K562 (cell line): Measurements from ENCODE around the gene AKNA. TPM values are rescaled to one million over a fixed set of nuclear protein-coding genes. Genes with fewer than 3 reads are reported as not detected.

Source experiments
- ATAC-seq: fragments of 200-7000 bp; cut with Tn5 transposase; 3 replicates; pipeline ENCODE4 v1.9.1; 2020; ENCODE audit warnings: moderate library complexity
- BruUV-seq: library from RNA; stranded (reverse); fragments of 400-500 nt; replicated peaks from 2 replicates; lab custom pipeline; 2021; lab: Mats Ljungman, UMichigan
- CTCF ChIA-PET: fragments of 300-600 bp; formaldehyde crosslinking; extraction: SDS; loops from one replicate; lab custom pipeline; 2021; ENCODE audit warnings: low intra/inter-chr PET ratio; lab: Yijun Ruan, JAX
- POLR2A ChIA-PET: fragments of 300-600, 350-650 bp; sonication (Branson Sonifier 250); formaldehyde crosslinking; extraction: SDS; loops from one replicate; lab custom pipeline; 2021; ENCODE audit warnings: antibody characterized with exemption, inconsistent platforms; lab: Yijun Ruan, JAX
- DNase-seq, 4 experiments: peaks; one replicate each; pipeline versions ENCODE4 v3.0.0 to v3.0.0-alpha.2; 2011 to 2018; ENCODE audit warnings: low spot score in 3 of 4, mixed read lengths in 3 of 4; ENCODE audit errors: extremely low read depth in 1 of 4
- FAIRE-seq: peaks from 2 replicates; lab custom pipeline; 2011; peaks lifted over from hg19 to GRCh38; lab: Jason Lieb, UNC
- H2AFZ ChIP-seq: 2 replicates; pipeline ENCODE4 v1.6.0; 2011; ENCODE audit warnings: low read depth, low read length, control low read depth, inconsistent platforms
- H3K27ac ChIP-seq: fragments of 200-600 bp; 3 replicates; pipeline ENCODE4 v1.8.0; 2011; ENCODE audit warnings: low read depth, mild to moderate bottlenecking, control low read depth, inconsistent platforms, low read length, moderate library complexity, mixed read lengths; ENCODE audit errors: extremely low read depth
- H3K27me3 ChIP-seq, 2 experiments: fragments of 300-600 bp in 1 of 2; 2 replicates in 1 of 2; 3 replicates in 1 of 2; pipeline versions ENCODE4 v1.6.0 to v1.8.0; 2011; ENCODE audit warnings: inconsistent platforms in 2 of 2, low read length in 2 of 2, mild to moderate bottlenecking in 1 of 2, mixed read lengths in 1 of 2, moderate library complexity in 1 of 2; ENCODE audit not compliant: control insufficient read depth in 2 of 2, insufficient read depth in 2 of 2
- H3K36me3 ChIP-seq: fragments of 300-600 bp; 3 replicates; pipeline ENCODE4 v1.8.0; 2011; ENCODE audit warnings: mild to moderate bottlenecking, low read length, inconsistent platforms; ENCODE audit not compliant: control insufficient read depth, insufficient read depth
- H3K4me1 ChIP-seq, 2 experiments: fragments of 200-600 bp in 1 of 2; replicated peaks in 1 of 2; 2 replicates in 1 of 2; 3 replicates in 1 of 2; pipeline versions ENCODE4 v1.5.1 to v1.8.0; 2011; ENCODE audit warnings: inconsistent platforms in 2 of 2, low read length in 2 of 2, mild to moderate bottlenecking in 1 of 2, mixed read lengths in 1 of 2, moderate library complexity in 1 of 2; ENCODE audit not compliant: control insufficient read depth in 2 of 2, insufficient read depth in 2 of 2
- H3K4me2 ChIP-seq: 2 replicates; pipeline ENCODE4 v1.6.1; 2011; ENCODE audit warnings: low read length, control low read depth, inconsistent platforms, mixed read lengths; ENCODE audit not compliant: insufficient read depth
- H3K4me3 ChIP-seq: fragments of 200-600 bp; sonication (generic), shearing (Covaris generic); 2 replicates; pipeline ENCODE4 v1.5.1; 2016; ENCODE audit warnings: control low read depth, inconsistent platforms
- H3K79me2 ChIP-seq: fragments of 200-600 bp; 3 replicates; pipeline ENCODE4 v1.8.0; 2011; ENCODE audit warnings: low read length, inconsistent platforms; ENCODE audit not compliant: control insufficient read depth, insufficient read depth
- H3K9ac ChIP-seq, 2 experiments: 2 replicates each; pipeline versions ENCODE4 v1.6.0 to v1.6.1; 2011; ENCODE audit warnings: low read depth in 2 of 2, low read length in 2 of 2, control low read depth in 1 of 2, inconsistent platforms in 1 of 2, mild to moderate bottlenecking in 1 of 2, mixed read lengths in 1 of 2; ENCODE audit not compliant: insufficient read depth in 1 of 2
- H3K9me1 ChIP-seq: one replicate; pipeline ENCODE4 v1.6.0; 2011; ENCODE audit warnings: inconsistent platforms, mild to moderate bottlenecking, low read length, moderate library complexity; ENCODE audit not compliant: control insufficient read depth, insufficient read depth
- H3K9me3 ChIP-seq: replicated peaks from 2 replicates; pipeline ENCODE4 v1.5.1; 2011; ENCODE audit warnings: low read depth, low read length, inconsistent platforms; ENCODE audit not compliant: control insufficient read depth, insufficient read depth
- H4K20me1 ChIP-seq: replicated peaks from 2 replicates; pipeline ENCODE4 v1.6.1; 2011; ENCODE audit warnings: low read length, inconsistent platforms, mixed read lengths; ENCODE audit not compliant: control insufficient read depth, insufficient read depth
- NR2C2 ChIP-seq, 2 experiments: fragments of 200-800 bp in 1 of 2; sonication (Bioruptor generic) in 1 of 2; sonication (generic) in 1 of 2; formaldehyde crosslinking in 1 of 2; IDR thresholded peaks; 2 replicates each; pipeline versions ENCODE4 v1.6.1 to v1.8.0; 2016 to 2022; ENCODE audit warnings: mild to moderate bottlenecking in 1 of 2, missing compliant biosample characterization in 1 of 2, missing genetic modification characterization in 1 of 2, missing genetic modification reagents in 1 of 2
- WGBS: fragments of 100-300 bp; shearing (Covaris generic); methylation state at CpG from one replicate; pipeline ENCODE4 v1.1.6; 2016; ENCODE audit warnings: low coverage, mixed read lengths; ENCODE audit not compliant: insufficient coverage; ENCODE audit errors: missing lambda C conversion rate; 5-methylcytosine and 5-hydroxymethylcytosine counted together
- in situ Hi-C: fragments of 300-500 bp; cut with MboI; formaldehyde crosslinking; loops from 4 replicates; pipeline ENCODE4 v1.15.0; 2018; ENCODE audit warnings: inconsistent platforms, mixed read lengths
- intact Hi-C: fragments of 100-400 bp; cut with micrococcal nuclease; formaldehyde crosslinking; loops from 2 replicates; pipeline ENCODE4 v1.14.2; 2022
- polyA plus RNA-seq, 8 experiments: library from polyadenylated mRNA; depleted of rRNA in 4 of 8; stranded (reverse) in 5 of 8; unstranded in 3 of 8; fragments of >200 nt; fragmentation: Nextera tagmentation in 2 of 8; fragmentation: Illumina TruSeq in 1 of 8; extraction: Ambion mirVana in 2 of 8; extraction: Trizol in 1 of 8; gene quantifications; 2 replicates each; pipeline versions ENCODE4 v1.2.1 to v1.2.3, GENCODE V29; 2011 to 2014; ENCODE audit warnings: inconsistent platforms in 1 of 8, missing spikeins in 1 of 8
- total RNA-seq, 7 experiments: library from RNA; depleted of rRNA in 6 of 7; stranded (reverse); fragments of >200 nt in 6 of 7; fragmentation: Illumina TruSeq in 2 of 7; extraction: Trizol in 2 of 7; gene quantifications; 2 replicates each; pipeline versions ENCODE4 v1.2.1 to v1.2.3, GENCODE V29; 2011 to 2021; ENCODE audit warnings: low replicate concordance in 1 of 7
- TF ChIP-seq, protein P1 (sequence below): fragments of 450-650 bp; formaldehyde crosslinking; IDR thresholded peaks from 2 replicates; pipeline ENCODE4 v1.4.0; 2020; ENCODE audit warnings: mild to moderate bottlenecking, moderate library complexity

The AKNA gene
- total and polyA plus RNA-seq, 9 of the 15 experiments (the other 6 are each of a cell fraction or from before 2014, with no cell fraction given): 0.29 to 20.5 (median 3.9) TPM

DNA sequence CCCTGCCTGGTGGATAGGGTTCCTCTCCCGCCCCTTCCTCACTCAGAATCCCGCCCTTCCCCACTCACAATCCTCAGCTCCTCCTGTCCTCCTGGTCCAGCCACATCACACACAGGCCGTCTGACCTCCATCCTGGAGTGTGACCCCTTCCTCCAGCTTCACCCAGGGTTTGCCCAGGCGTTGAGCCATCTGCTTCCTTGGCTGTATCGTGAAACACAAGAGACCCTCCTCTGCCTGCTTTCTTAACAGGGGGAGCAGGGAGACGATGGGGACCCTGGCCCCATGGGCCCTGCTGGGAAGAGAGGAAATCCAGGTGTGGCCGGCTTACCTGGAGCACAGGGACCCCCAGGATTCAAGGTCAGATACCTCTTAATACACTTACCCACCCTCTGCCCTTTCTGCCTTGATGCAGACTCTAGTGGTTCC, 97.2 kb downstream of the AKNA start:
- Histone ChIP-seq H3K9ac (no peak overlapping the region), H3K9me3 (0 out of 2 replicates have a peak, but pooled peaks cover 2% of the 10 kb centered on the region), H4K20me1 (peaks cover 6% of the 10 kb centered on the region; the same call in 1 of the 2 replicates), H2AFZ (no peak overlapping the region), H3K9me1 (no peaks in the 10 kb centered on the region), H3K4me3 (no peak overlapping the region), H3K4me2 (no peak overlapping the region), H3K27ac (no peak overlapping the region), H3K36me3 (no peaks in the 10 kb centered on the region), H3K79me2 (no peaks in the 10 kb centered on the region), H3K4me1 (peaks cover 0 to 1% of the 10 kb centered on the region in 2 experiments; a peak in 2 of 5 replicates), H3K27me3 (peaks cover 0 to 26% of the 10 kb centered on the region in 2 experiments; a peak in 2 of 5 replicates)
- TF ChIP-seq, protein P1, sequence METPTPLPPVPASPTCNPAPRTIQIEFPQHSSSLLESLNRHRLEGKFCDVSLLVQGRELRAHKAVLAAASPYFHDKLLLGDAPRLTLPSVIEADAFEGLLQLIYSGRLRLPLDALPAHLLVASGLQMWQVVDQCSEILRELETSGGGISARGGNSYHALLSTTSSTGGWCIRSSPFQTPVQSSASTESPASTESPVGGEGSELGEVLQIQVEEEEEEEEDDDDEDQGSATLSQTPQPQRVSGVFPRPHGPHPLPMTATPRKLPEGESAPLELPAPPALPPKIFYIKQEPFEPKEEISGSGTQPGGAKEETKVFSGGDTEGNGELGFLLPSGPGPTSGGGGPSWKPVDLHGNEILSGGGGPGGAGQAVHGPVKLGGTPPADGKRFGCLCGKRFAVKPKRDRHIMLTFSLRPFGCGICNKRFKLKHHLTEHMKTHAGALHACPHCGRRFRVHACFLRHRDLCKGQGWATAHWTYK: no peak
- TF ChIP-seq NR2C2 (CRISPR knock-in tag; IDR thresholded peaks at IDR 0.05) (no peak), NR2C2 (tag; IDR thresholded peaks at IDR 0.05) (no peak)
- FAIRE-seq: no peak
- ATAC-seq: peak; percentile 32
- ChIA-PET POLR2A (interaction anchor here (0.7 to 1.7 kb wide), 5 partner anchors 17 to 208 kb away, joined by 3 to 6 read pairs (median 4); no protein-coding TSS in a partner anchor), CTCF (interaction anchor here (0.7 to 1.5 kb wide), 6 partner anchors 21 to 182 kb away, joined by 3 to 13 read pairs (median 7); partner anchors contain the start of gene COL27A1)
- BruUV-seq: no TSS peak
- in situ Hi-C loops (no loop called here), intact Hi-C loops (loop anchor here (2.0 to 5.0 kb wide), 2 partner anchors 136 to 553 kb away; partner anchors contain the start of gene COL27A1)
- DNase-seq: no peak
- WGBS: 0% methylated on average over 2 of the region's 7 CpGs
